Mammary epithelial cell (primary cell): Measurements from ENCODE around the gene CYP4F12.

Source experiments
- EZH2 ChIP-seq: IDR thresholded peaks from 2 replicates; pipeline ENCODE4 v1.6.1; 2012; ENCODE audit warnings: low read length, inconsistent platforms, borderline replicate concordance
- TF ChIP-seq, protein P1 (sequence below), 2 donors: IDR thresholded peaks in 1 of 2; conservative IDR thresholded peaks in 1 of 2; 2 replicates each; pipeline ENCODE4 v1.5.1; 2011 to 2012; ENCODE audit warnings: inconsistent platforms in 2 of 2, low read length in 2 of 2, mild to moderate bottlenecking in 2 of 2, control low read depth in 1 of 2, low read depth in 1 of 2; ENCODE audit not compliant: insufficient read depth in 1 of 2; ENCODE audit errors: extremely low read depth in 1 of 2

DNA sequence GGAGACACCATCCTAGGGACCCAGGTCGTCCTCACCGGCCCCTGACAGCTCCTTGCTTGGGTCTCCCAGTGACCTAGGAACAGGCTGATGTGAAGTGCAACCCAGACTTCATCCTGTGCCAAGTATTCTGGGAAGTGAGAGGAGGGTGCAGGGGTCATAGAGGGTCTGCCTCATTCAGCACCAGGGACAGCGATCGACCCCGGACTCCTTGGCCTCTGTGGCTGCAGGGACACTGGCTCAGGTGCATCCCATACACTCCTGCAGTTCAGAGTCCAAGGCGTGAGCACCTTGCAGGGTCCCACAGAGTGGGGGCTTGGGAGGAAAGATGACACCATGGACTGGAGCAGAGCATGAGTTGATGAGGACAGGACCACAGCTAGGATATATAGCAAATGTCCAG is 44.9 kb downstream of the CYP4F12 start:
- TF ChIP-seq, protein P1, sequence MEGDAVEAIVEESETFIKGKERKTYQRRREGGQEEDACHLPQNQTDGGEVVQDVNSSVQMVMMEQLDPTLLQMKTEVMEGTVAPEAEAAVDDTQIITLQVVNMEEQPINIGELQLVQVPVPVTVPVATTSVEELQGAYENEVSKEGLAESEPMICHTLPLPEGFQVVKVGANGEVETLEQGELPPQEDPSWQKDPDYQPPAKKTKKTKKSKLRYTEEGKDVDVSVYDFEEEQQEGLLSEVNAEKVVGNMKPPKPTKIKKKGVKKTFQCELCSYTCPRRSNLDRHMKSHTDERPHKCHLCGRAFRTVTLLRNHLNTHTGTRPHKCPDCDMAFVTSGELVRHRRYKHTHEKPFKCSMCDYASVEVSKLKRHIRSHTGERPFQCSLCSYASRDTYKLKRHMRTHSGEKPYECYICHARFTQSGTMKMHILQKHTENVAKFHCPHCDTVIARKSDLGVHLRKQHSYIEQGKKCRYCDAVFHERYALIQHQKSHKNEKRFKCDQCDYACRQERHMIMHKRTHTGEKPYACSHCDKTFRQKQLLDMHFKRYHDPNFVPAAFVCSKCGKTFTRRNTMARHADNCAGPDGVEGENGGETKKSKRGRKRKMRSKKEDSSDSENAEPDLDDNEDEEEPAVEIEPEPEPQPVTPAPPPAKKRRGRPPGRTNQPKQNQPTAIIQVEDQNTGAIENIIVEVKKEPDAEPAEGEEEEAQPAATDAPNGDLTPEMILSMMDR (conservative IDR thresholded peaks at IDR 0.05 in 1 of 2, IDR thresholded peaks at IDR 0.05 in 1 of 2; ENCODE audit: extremely low read depth in 1 of 2, insufficient read depth in 1 of 2, low read depth in 1 of 2, low read length in 2 of 2) = no peak
- TF ChIP-seq EZH2 = no peak
